Activated CD8-positive, alpha-beta memory T cell treated with anti-CD3 and anti-CD28 coated beads for 1 hour (primary cell): Measurements from ENCODE around the gene TRIM34.
"Not testable (repeated sequence)": the region's sequence is repeated elsewhere in the genome, so short reads cannot be mapped to it uniquely, and the experiment has no call there.

Experiments used
- DNase-seq, 2 donors: peaks; one replicate each; pipeline ENCODE4 v3.0.0-alpha.2; 2020; ENCODE audit warnings: low read depth in 1 of 2; ENCODE audit errors: extremely low read depth in 1 of 2

TRIM34 gene

DNA sequence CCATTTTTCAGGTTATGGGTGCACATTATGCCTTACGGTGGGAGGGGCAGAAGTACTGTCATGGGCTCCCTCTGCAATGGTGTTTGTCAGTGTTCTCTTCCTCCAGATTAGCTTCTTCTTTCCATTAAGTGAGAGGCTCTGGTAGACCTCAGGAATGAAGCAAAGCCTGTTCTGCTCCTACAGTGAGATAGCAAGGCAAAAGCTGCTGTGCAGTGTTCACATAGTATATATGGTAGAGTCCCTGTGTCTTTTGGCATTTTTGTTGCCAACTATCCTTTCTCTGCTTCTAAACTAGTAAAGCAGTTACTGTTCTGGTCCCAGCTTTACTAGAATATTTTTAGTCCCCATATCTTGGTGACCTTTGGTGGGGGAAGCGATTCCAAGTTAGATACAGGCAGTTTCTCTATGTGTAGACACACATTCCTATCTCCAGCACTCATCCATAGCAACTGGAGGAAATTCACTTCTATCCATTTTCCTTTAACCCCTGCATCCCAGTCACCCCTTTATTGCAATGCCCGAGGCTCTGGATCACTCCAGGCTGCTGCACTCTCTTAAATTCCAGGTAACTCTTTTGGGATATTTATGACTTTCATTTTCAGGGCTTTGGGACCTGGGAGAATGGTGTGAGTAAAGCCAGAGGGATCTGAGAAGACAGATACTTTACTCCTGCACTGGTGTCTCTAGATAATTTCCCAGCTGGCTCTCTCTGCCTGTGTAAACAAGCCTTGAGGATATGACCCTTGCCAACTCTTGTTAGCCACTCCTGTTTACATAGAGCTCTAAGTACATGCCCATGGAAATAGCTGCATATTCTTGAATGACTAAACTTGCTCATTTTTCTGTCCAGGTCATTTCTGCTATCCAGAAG lies 3.9 kb upstream of the TRIM34 start:
- DNase-seq: no peak

GRCh38 chr11:5621580-5621979 lies 3.2 kb upstream of the TRIM34 start:
- DNase-seq: no peak

DNA sequence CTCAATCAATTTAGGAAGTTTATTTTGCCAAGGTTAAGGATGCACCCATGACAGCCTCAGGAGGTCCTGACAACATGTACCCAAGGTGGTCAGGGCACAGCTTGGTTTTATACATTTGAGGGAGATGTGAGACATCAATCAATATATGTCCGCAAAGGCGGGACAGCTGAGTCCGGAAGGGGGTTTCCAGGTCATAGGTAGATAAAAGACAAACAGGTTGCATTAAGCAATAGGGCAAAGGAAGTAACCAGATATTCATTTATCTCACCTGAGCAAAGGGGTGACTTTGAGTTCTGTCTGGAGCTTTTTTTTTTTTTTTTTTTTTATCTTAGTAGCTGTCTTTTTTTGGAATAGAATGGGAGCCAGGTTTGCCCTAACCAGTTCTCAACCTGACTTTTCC lies 2.0 kb upstream of the TRIM34 start:
- no peak for DNase-seq

- no peak for DNase-seq
Observed at GRCh38 chr11:5625281-5625680, 480 bp downstream of the TRIM34 start.

DNA sequence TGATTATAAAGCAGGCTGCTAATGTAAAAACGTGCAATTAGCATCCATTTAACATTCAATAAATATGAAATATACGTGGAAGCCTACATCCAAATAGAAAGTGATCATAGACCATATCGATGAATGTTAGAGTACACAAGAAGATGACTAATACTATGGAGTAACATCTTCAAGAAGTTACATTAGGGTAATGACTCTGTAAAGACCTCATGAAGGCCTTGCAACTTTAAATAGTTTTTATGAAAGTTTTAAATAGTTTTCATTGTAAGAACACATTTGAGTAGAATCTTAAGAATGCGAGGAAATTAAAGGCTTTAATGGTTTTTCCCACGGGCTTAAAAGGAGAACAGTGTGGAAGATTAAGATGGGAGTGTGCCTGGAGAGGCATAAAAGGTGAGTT lies 1.4 kb downstream of the TRIM34 start:
- no peak for DNase-seq

- DNase-seq: no peak
Observed at GRCh38 chr11:5631417-5631816, 6.6 kb downstream of the TRIM34 start.

DNA sequence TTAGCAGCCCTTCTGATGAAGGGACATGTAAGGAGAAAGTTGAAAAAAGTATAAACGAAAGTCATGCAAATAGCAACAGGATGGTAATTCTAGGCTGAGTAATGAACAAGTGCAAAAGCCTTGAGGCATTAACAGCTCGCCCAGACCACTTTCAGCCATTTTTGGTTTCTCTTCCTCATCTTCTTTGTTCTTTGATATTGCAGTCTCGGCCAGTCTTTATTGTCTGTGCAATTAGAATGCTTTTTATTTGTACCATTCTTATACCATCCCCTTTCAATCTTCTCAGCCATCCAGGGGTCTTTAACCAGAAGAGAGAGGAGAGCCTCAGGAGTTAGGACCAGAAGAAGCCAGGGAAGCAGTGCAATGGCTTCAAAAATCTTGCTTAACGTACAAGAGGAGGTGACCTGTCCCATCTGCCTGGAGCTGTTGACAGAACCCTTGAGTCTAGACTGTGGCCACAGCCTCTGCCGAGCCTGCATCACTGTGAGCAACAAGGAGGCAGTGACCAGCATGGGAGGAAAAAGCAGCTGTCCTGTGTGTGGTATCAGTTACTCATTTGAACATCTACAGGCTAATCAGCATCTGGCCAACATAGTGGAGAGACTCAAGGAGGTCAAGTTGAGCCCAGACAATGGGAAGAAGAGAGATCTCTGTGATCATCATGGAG lies 7.3 kb downstream of the TRIM34 start:
- DNase-seq: no peak

DNA sequence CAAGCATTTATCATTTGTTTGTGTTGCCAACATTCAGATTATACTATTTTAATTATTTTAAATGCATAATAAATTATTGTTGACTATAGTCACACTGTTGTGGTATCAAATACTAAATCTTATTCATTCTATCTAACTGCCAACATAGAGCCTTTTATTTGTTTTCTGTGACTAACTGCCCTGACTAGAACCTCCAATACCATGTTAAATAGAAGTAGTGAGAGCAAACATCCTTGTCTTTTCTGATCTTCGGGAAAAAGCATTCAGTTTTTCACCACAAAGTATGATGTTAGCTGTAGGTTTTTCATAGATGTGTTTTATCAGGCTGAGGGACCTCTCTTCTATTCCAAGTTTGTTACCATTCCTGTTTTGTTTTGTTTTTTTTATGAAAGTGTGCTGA lies 15.2 kb downstream of the TRIM34 start:
- DNase-seq: no peak

- DNase-seq: no peak
Observed at GRCh38 chr11:5643585-5643984, 18.8 kb downstream of the TRIM34 start.

DNA sequence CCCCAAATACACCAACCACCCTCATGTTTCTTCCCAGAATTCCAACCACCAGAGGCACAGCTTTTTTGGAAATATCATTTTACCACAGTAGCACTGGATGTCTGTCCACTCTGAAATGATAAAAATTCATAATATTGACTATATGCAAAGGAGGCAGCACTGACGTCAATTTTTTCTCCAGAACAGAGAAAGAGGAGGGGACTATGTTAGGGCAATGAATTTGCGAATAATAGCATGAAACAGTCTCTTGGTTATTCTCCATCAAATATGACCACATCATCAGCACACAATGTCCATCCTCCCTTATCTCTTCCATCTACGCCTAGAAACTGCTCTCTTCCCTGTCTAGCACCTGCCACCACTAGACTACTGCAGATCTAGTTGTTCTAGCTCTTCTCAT lies 21.3 kb downstream of the TRIM34 start:
- no peak for DNase-seq

- no peak for DNase-seq
Observed at GRCh38 chr11:5655474-5655873, 30.7 kb downstream of the TRIM34 start.

GRCh38 chr11:5656956-5657355 lies 32.2 kb downstream of the TRIM34 start:
- DNase-seq: not testable (repeated sequence)

- DNase-seq: no peak
Observed at GRCh38 chr11:5658318-5658717, 33.5 kb downstream of the TRIM34 start.

- no peak for DNase-seq
Observed at GRCh38 chr11:5663511-5663910, 38.7 kb downstream of the TRIM34 start.

GRCh38 chr11:5665051-5665570 lies 40.3 kb downstream of the TRIM34 start:
- DNase-seq: no peak

DNA sequence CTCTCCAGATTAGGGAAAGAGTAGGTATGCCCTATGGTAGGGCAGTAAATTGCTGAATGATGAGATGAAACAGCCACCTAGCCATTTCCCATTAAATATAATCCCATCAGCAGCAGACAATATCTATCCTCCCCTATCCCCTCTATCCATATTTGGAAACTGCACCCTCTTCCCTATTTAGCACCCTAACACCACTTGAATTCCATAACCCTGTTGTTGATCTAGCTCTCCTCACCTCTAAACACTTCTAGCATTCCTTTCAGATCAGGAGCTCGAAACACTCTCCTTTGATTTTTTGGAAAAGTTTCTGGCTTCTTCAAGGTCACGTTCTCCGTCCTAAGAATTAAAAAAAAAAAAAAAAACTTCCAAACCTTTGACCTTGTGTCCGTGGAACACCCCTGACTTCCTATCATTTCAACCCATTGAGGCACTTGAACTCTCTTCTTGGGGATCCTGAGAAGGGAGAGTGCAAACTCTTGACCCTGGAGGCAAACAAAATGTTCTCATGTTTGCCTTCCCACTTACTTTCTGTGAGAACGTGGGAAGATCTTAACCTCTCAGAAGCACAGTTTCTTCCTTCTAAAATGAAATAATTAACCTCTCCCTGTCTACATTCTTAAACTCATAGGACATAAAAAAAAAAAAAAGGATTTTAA lies 41.1 kb downstream of the TRIM34 start:
- DNase-seq: no peak

- no peak for DNase-seq
Observed at GRCh38 chr11:5666402-5666793, 41.6 kb downstream of the TRIM34 start.

GRCh38 chr11:5671831-5672230 lies 47.0 kb downstream of the TRIM34 start:
- no peak for DNase-seq

DNA sequence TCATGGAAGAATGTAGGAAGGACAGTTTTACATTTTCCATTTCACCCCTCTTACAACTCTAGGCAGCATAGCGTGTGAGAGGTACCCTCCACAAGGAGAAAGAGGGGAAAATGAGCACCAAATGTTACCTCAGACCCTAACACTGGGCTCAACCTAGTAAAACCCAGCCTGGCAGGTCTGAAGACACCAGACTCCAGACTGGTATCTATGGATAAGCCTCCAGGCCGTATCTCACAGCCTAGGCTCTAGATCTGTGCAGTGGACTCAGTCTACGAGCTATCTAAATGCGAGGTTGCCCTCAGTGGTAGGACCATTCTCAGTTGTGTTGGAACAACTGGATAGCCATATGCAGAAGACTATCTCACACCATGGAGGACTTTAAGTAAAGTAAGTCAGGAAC lies 49.6 kb downstream of the TRIM34 start:
- no peak for DNase-seq

- DNase-seq: no peak
Observed at GRCh38 chr11:5679811-5680210, 55.0 kb downstream of the TRIM34 start.

DNA sequence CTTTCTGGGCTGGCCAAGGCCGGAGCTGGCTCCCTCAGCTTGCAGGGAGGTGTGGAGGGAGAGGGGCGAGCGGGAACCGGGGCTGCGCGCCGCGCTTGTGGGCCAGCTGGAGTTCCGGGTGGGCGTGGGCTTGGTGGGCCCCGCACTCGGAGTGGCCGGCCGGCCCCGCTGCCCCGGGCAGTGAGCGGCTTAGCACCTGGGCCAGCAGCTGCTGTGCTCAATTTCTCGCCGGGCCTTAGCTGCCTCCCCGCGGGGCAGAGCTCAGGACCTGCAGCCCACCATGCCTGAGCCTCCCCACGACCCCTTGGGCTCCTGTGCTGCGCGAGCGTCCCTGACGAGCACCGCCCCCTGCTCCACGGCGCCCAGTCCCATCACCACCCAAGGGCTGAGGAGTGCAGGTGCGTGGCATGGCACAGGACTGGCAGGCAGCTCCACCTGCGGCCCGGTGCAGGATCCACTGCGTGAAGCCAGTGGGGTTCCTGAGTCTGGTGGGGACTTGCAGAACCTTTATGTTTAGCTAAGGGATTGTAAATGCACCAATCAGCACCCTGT lies 58.2 kb downstream of the TRIM34 start:
- DNase-seq: not testable (repeated sequence)
